ENCODE data around the gene SLC48A1.
"Not testable (repeated sequence)": the region's sequence is repeated elsewhere in the genome, so short reads cannot be mapped to it uniquely, and the experiment has no call there.

Gene SLC48A1

DNA sequence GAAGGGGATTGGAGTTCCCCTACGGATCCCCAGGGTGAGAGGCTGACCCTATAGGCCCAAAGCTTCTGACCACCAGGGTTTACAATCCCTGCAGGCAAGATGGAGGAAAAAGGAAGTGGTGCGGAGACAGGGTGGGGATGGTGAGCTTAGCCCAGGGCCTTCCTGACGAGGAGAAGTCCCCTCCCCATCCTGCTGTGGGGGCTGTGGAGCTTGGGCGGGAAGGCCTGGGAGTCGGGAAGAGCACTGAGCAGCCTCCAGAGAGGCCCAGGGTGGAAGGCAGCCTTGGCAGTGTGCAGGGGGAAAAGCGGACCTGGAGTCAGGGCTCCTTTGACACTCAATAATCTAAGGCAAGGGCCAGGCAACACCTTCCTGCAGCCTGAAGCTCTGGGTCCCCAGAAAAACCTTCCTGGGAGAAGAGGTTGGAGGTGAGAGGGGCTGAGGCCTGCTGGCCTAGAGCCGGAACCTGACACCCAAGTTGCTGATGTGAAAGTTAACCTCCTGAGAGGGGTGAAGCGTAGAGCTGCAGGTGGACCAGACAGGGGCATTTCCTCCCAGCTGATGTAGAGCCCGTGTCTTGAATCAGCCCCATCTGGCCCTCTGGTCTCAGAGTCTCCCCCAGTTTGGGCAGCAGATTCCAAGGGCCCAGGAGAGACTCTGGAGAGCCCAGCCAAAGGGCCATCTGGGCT, 40.6 kb downstream of the SLC48A1 start:
- DNase-seq, result peak; percentile 40

DNA sequence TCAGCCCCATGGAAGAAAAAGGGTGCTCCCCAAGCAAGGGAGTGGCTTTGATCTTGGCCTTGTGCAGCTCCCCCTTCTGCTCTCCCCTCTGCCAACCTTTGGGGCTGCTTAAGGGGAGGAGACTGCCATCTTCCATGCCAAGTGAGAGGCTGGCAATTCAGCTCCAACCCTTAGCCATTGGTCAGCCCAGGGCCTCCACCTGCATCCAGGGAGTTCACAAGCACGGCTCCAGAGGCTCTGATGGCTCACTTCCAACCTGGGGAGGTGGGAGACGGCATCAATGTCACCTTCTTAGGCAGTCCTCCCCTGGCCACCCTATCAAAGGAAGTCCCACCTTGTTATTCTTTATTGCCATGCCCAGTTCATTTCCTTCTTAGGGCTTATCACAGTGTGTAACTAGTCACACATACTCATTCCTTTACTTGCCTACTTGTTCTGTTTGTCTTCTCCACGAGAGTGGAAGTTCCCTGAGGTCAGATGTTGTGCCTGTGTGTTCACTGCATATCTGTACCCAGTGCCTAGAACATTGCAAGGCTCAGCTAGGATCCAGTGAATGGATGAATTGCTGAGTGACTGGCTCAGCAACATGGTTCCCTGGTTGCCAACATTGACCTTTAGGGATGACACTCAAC, 41.6 kb downstream of the SLC48A1 start:
- no peak for DNase-seq

DNA sequence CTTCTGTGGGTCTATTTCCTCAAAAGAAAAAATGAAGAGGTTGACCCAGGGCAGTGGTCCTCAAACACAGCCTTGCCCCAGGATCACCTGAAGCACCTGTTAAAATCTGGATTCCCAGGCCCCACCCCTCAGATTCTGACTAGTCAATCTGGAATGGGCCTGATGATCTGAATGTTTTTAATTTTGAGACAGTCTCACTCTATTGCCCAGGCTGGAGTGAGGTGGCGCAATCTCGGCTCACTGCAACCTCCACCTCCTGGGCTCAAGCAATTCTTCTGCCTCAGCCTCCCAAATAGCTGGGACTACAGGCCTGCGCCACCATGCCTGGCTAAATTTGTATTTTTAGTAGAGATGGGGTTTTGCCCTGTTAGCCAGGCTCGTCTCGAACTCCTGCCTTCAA, 42.4 kb downstream of the SLC48A1 start:
- not testable (repeated sequence) for DNase-seq

DNA sequence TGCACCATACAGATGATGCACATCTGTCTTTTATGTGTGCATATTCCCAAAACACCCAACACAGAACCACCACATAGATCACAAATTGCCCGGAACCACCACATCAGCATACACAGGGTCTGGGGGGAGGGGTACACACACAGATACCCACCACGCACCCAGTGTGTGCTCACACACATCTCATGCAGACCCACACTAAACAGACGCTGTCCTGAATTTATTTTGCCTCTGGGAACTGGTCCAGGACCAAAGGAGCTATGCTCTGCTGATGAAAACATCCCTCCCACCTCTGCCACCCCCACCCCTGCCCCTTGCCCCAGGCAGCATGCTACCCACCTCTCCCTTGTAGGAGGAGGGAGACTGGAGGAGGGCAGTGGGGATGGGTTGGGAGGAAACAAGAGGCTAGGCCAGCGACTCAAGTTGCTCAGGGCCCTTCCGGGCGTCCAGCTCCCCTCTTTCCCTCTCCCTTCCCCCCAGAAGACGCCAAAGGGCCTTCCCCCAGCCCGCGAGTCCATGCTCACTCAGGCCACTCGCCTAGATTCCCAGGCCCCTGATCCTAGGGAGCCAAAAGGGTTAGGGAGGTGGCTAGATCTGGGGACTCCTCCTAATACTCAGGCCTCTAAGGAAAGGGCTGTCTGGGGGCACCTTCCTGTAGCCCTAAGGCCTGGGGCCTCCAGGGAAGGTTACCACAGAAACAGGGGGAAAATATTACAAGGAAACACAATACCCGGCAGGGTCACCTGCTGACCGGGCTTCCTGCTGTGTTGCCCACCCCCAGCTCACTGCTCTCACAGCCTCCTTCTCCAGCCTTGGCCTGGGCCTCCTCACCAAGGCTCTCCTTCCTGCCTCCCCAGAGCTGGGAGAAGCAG, 43.6 kb downstream of the SLC48A1 start:
- no peak for DNase-seq

DNA sequence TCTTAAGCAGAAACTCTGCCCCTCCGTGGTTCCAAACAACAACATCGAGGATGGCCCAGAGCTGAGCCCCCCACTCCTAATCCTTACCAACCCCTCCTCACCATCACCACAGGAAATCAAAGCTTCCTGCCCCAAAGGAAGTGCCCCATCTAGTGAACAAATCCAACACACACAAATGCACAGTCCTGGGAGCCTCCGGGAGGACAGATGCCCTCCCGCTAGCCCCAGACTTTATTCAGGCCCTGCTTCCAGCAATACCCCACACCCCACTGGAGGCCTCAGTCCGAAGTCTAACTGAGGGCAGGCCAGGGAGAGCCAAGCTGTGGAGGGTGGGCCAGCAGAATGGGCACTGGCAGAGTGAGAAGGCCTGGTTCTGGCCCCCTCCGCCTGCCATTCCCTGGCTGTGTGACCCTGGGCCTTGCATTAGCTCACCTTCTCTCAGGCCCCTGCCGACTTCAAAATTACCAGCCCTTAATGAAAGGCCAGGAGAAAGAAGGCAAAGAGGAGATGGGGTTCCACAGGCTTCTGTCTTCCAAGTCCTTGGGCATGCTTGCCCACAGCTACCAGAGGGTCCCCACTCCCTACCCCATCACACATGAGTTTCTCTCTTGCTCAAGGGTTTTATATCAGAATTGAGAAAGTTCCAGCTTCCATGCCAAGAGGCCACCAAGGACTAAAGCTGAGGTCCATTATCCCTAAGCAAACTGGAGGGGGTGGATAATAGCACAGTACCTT, 44.4 kb downstream of the SLC48A1 start:
- peak; percentile 30 for DNase-seq

DNA sequence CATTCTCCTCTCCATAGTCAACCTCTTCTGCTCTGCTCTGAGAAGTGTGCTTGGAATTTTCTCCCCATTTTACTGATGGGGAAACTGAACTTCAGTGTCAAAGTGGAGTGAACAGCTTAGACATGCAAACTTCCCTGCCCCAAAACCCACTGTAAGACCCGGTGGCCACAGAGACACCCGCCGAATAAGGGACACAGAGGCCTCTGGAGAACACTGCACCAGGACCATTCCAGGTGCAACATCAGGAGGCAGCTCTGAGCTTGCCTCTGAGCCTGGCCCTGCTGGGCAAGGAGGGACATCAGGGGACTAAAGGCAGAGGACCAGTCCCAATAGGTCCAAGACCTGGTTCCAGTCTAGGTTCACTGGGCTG, 45.0 kb downstream of the SLC48A1 start:
- DNase-seq, result no peak

DNA sequence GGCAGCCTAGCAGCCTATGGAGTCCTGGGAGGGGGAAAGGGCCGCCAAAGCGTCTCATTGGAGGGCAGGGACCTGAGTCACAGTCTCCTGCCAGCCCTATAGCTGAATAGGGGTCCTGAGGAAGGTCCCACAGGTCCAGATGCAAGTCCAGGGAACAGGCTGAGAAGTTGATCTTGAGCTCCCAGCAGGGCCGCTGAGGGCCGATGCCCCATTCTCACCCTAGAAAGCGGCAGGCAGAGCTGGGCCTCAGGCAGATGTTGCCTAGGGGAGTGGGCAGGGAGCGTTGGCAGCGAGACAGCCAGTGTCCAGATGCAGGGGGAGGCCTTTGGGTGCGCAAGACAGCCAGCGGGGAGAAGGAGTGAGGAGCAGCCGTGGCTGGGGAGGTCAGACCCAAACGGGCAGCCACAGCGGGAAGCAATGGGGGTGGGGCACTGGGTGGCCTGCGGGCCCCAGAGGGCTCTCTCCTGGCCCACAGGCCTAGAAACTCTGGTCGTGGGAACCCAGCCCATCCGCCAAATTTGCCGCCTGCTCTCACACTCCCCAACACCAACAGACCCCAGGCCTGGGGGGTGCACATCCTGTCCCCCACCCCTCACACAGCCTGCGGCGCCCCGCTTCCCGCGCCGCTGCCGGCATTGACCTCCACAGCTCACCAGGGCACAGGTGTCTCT, 45.6 kb downstream of the SLC48A1 start:
- peak; percentile 53 for DNase-seq

DNA sequence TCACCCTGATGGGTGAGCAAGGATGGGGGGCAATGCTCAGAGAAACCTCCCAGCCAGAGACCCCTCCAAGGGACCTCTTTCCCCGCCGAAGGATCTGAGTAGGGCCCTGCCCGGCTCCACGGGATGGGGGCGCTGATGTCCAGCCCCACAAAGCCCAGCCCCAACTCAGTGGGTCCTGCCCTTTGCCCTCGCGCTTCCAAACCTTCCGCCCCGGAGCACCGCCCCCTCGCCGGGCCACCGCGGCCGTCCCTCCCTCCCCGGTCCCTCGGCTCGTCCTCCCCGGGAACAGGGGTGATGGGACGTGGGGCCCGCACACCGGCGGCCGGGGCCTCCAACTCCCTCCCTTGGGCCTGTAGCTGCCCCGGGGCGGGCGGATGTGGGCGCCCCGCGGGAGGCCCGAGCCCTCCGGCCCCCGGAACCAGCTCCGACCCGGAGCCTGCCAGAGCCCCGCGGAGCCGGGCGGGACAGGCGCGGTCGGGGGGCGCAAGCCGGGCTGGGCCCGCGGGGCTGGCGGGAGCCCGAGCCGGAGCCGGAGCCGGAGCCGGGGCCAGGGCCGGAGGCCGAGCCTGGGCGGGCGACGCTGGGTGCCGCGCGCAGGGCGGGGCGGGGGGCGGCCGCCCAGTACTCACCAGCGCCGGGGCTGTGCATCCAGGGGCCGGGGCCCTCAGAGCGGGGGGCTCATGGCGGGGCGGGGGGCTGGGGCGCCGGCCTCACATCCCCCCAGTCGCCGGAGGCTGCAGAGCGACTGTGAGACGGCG, 46.3 kb downstream of the SLC48A1 start:
- DNase-seq, result peak; percentile 62

DNA sequence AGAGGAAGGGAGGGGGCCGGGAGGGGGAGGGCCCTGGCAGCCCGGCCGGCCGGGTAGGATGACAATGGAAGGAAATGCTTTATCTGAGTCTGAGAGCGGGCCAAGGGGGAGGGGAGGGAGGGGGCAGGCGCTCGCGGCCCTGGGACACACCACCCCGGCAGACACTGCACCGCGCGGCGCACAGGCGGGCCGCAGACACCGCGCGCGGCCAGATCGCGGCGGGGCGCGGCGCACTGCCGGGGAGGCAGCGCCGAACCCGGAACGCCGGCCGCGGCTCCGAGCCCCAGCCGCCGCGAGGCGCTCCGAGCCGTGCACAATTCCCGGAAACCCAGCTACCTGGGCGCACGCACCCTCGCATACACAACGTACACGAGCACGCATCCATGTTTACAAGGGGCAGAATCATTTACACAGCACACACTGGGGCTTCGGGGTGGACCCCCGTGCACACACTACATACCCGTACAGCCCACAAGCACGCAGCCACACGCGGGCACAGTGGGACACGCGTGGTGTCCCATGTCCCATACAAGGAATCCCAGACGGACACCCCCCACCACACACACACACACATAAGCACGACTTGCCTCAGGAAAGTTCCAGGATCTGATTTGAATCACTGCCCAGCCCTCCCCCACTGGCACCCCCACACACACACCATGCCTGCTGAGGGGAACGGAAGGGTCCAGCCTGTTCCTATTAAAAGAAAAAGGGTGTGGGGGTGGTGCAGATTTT, 47.0 kb downstream of the SLC48A1 start, which contains the start of gene HDAC7:
Gene HDAC7, minus strand, starts transcription at position 8 of the 735 bp plus-strand sequence. CDS start 118 bp downstream, outside the sequence.
- DNase-seq, result peak; percentile 89

DNA sequence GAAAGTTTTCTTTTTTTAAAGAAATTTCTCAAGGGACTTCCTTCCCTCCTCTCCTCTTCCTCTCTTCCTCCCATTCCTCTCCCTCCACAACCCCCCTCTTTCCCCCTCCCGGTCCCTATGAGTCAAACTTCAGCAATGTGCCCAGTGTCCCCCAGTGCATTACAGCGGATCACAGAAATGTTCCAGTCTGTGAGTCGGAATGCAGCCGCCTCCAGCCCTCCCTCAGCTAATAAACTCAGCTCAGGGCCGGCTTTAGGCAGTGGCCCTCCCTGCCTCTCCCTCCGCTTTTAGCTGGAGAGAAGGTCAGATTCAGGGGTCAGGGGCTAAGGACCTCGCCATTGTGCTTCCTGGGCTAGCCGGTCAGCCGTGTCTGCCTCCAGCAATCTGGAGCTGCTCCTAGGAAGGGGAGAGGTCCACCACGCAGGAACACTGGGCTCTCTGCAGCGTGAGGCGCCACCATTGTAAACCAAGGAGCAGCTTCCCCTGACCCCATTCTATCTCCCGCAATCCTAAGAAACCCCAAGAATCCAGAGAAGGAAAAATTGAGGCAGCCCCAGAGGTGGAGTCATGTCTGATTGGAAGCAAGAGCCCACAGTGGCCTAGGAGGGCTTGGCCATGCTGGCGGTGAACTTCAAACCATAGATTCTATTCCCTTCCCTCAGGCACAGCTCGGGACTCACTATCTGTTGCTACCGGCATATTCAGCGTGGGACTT, 47.8 kb downstream of the SLC48A1 start:
- peak; percentile 19 for DNase-seq

DNA sequence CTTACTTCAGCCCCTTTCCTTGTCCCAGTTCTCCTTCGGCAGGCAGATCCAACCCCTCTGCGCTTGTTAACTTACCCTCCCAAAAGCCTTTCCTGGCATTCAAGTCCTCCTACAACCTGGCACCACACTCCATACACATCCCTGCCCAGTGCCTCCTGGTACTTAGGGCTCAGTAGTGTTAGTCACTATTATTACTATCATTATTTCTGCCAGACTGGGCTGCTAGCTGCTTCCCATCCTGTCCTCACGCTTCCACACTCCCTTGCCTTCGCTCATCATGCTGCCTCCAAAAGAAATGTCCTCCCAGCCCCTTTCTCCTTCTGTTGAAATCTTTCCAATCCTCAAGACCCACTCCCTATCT, 48.3 kb downstream of the SLC48A1 start:
- DNase-seq, result no peak

DNA sequence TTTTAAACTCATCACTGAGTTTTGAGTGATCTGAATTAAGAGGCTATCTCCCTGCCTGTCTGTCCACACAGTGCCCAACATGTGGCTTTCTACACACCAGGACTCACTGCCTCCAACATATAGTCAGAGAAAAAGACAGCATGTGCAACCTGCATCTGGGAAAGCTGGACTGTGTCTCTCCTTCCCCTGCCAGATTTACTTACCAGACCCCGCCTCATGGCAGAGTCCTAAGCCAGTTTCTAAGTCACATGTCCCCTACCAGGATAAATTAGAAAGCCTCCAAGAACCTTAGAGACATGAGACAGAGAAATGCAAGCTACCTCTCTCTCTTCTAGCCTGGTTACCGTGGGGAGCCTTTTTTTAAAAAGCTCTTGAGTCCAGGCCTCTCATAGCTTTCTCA, 49.4 kb downstream of the SLC48A1 start:
- DNase-seq, result no peak

DNA sequence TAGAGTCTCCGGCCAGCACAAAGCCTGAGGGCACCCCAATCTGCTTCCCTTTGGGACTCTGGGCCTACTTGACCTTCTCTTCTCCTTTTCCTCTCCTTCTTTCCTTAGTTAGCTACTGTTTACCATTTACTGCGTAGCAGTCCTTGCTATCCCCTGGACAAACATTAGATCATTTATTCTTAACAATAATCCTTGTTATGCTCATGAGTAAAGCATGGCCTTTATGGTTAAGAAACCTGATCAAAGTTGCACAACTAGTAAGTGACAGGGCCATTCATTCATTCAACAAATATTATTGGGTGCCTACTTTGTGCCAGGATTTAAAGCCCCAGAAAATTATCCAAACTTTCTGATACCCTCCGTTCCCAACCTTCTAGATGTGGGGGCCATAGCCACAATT, 49.8 kb downstream of the SLC48A1 start:
- DNase-seq, result no peak

DNA sequence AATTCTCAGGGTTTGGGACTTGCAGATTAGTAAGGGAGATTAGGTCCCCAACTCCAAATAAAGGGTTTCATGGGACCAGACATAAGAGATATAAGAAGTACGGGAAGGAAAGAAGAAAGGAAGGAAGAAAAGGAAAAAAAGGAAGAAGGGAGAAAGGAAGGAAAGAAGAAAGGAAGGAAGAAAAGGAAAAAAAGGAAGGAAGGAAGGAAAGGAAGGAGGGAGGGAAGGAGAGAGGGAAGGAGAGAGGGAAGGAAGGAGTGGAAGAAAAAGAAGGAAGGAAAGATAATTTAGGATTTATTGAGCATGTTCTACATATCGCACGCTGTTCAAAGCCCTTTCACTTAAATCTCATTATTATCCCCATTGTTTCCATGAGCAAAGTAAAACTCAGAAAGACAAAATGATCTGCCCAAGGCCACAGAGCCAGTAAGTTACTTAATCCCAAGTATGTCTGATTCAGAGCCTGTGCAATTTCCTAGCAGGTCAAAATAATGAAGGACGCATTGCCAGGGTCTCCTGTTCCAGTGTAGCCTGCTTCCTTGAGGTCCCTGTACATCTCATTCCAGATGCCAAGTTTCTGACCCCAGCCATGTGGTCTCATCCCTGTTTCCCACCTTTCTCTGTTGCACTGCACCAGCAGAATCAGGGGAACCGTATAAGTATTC, 50.5 kb downstream of the SLC48A1 start:
- DNase-seq, result no peak

DNA sequence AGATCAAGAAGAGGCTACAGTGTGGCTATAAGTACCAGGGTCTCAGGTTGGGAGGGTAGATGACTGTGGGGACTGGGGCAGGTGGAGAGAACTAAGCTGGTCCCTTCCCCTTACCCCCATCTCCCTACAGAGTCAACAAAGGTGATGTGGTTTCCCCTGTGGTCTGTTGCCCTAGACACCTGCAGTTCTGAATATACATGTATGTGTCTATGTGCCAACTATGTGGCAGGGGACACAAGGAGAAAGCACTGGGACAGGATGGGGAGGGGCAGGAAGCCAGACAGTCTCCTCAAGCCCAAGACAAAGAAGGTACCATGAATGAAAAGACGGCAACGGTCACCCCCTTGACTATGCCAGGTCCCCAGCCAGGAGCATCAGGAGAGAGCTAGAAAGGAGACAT, 51.2 kb downstream of the SLC48A1 start:
- DNase-seq, result peak; percentile 77

DNA sequence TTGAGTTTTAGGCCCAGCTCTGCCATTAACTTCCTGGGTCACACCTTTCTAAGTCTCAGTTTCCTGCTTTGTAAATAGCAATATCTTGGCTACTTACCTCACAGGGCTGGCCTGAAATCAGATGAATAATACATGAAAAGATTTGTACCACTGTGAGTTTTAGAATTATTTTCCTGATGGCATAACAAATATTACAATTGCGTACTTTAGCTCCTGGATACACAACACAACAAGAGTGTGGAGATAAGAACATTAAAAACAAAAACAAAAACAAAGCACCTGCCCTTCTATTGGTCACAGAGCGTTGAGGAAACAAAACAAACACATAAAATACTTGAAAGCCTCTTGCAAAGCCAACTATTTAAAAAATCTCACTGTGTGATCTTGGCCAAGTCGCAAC, 51.6 kb downstream of the SLC48A1 start:
- no peak for DNase-seq

DNA sequence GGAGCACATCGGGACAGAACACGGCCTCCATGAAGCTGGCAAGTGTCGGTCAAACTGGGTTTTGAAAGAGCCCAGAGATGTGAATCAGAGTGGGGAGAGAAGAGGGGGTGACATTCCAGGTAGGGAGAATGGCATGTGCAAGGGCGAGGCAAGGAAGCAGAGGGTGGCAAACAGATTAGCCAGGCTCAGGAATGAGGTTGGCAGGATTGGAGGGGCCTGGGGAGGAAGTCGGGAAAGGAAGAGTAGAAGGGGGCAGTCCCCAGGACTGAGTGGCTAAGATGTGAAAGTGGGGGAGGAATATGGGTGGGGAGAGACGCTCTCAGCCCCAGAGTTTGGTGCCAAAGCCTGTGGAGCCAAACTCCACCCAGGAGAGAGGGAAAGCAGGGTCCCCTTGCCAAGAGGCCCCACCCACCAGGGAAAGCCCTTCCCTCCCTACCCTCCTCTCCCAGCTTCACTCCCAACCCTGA, 52.2 kb downstream of the SLC48A1 start:
- no peak for DNase-seq

DNA sequence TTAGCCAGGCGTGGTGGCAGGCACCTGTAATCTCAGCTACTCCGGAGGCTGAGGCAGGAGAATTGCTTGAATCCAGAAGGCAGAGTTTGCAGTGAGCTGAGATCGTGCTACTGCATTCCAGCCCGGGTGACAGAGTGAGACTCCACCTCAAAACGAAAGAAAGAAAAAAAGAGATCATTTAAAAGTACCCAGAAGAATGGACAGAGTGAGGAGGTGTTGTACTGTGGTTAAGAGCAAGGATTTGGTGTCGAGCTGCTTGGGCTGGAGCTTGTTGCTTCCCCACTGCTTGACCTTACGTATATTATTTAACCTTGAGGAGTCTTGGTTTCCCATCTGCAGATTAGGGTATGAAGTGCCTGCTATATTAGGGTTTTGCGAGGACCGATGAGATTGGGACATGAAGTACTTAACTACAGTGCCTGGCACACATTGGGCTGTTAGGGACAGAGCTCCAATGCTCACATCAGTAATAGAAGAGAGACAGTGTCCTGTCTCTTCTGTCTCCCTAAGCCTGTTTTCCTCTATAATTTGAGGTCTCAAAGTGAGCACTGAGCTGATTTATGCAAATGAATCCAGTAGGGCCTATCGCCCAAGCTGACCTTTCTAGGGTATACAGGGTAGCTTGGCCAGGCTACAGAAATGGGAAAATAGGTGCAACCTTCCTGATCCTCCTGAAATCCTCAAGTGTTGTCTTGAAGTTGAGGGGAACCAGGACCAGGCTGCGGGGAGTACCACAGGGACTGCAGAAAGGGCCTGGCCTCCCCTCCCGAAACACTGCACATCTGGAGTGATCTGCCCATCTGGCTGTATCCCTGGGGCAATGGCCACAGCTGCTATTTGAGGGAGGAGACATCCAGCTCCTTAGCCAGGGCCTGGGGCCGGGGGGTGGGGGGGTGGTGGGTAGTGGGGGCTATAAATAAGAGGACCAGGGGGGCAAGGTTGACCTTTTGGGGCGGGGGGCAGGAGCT, 55.3 kb downstream of the SLC48A1 start:
- DNase-seq, result no peak

Measured in CD4-positive, alpha-beta T cell treated with Interleukin-6 for 4 hours (primary cell).